Spinal cord (tissue), 10 donors: ENCODE results near the gene FAT2. TPM values are rescaled to one million over a fixed set of nuclear protein-coding genes. Genes with fewer than 3 reads are reported as not detected.

ENCODE experiments used
- DNase-seq, 6 donors: peaks; one replicate each; pipeline versions ENCODE4 v3.0.0 to v3.0.0-alpha.2; 2013 to 2015; ENCODE audit warnings: low spot score in 6 of 6, low read depth in 4 of 6
- H3K27ac ChIP-seq: one replicate; pipeline ENCODE4 v1.5.1; 2013; ENCODE audit warnings: low read depth, low read length, control low read depth
- H3K27me3 ChIP-seq: one replicate; pipeline ENCODE4 v1.6.1; 2013; ENCODE audit warnings: low read length; ENCODE audit not compliant: control insufficient read depth, insufficient read depth
- H3K36me3 ChIP-seq: one replicate; pipeline ENCODE4 v1.6.1; 2013; ENCODE audit warnings: low read length; ENCODE audit not compliant: control insufficient read depth, insufficient read depth
- H3K4me1 ChIP-seq: one replicate; pipeline ENCODE4 v1.6.1; 2013; ENCODE audit warnings: low read length; ENCODE audit not compliant: control insufficient read depth, insufficient read depth
- H3K4me3 ChIP-seq: one replicate; pipeline ENCODE4 v1.5.1; 2013; ENCODE audit warnings: low read depth, low read length, control low read depth
- H3K9me3 ChIP-seq: one replicate; pipeline ENCODE4 v1.6.1; 2013; ENCODE audit warnings: low read length; ENCODE audit not compliant: control insufficient read depth, insufficient read depth
- WGBS: methylation state at CpG from one replicate; pipeline ENCODE4 v1.1.5; 2013; ENCODE audit warnings: missing lambda C conversion rate; ENCODE audit not compliant: insufficient coverage; 5-methylcytosine and 5-hydroxymethylcytosine counted together
- long read RNA-seq, 4 donors: transcript quantifications; one replicate each; lab custom pipeline, GENCODE V29; 2026
- polyA plus RNA-seq, 2 donors: library from polyadenylated mRNA; unstranded; fragments of 120-200 nt; gene quantifications; one replicate each; pipeline ENCODE4 v1.2.1, GENCODE V29; 2013; ENCODE audit not compliant: insufficient read length in 2 of 2
- total RNA-seq, 2 donors: library from RNA; depleted of rRNA in 1 of 2; stranded (reverse); fragments of 120-200 nt in 1 of 2; fragments of >200 nt in 1 of 2; gene quantifications; one replicate each; pipeline versions ENCODE4 v1.2.3 to v1.2.4, GENCODE V29; 2013 to 2014
- donor health status: healthy.

The FAT2 gene, protein sequence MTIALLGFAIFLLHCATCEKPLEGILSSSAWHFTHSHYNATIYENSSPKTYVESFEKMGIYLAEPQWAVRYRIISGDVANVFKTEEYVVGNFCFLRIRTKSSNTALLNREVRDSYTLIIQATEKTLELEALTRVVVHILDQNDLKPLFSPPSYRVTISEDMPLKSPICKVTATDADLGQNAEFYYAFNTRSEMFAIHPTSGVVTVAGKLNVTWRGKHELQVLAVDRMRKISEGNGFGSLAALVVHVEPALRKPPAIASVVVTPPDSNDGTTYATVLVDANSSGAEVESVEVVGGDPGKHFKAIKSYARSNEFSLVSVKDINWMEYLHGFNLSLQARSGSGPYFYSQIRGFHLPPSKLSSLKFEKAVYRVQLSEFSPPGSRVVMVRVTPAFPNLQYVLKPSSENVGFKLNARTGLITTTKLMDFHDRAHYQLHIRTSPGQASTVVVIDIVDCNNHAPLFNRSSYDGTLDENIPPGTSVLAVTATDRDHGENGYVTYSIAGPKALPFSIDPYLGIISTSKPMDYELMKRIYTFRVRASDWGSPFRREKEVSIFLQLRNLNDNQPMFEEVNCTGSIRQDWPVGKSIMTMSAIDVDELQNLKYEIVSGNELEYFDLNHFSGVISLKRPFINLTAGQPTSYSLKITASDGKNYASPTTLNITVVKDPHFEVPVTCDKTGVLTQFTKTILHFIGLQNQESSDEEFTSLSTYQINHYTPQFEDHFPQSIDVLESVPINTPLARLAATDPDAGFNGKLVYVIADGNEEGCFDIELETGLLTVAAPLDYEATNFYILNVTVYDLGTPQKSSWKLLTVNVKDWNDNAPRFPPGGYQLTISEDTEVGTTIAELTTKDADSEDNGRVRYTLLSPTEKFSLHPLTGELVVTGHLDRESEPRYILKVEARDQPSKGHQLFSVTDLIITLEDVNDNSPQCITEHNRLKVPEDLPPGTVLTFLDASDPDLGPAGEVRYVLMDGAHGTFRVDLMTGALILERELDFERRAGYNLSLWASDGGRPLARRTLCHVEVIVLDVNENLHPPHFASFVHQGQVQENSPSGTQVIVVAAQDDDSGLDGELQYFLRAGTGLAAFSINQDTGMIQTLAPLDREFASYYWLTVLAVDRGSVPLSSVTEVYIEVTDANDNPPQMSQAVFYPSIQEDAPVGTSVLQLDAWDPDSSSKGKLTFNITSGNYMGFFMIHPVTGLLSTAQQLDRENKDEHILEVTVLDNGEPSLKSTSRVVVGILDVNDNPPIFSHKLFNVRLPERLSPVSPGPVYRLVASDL (N-terminal part only)
- total RNA-seq (10 to 100 TPM in 1 of 2 donors, 1 to 10 TPM in 1; 3.2 to 32.6 TPM), polyA plus RNA-seq (1 to 10 TPM in 1 of 2 donors, under 1 TPM in 1; 0.82 to 5.1 TPM)
- long read RNA-seq, donor 1 = 0 reads
- long read RNA-seq, donor 2 = 0 reads
- long read RNA-seq, donor 3 = 0 reads
- long read RNA-seq, donor 4 = 0 reads

DNA sequence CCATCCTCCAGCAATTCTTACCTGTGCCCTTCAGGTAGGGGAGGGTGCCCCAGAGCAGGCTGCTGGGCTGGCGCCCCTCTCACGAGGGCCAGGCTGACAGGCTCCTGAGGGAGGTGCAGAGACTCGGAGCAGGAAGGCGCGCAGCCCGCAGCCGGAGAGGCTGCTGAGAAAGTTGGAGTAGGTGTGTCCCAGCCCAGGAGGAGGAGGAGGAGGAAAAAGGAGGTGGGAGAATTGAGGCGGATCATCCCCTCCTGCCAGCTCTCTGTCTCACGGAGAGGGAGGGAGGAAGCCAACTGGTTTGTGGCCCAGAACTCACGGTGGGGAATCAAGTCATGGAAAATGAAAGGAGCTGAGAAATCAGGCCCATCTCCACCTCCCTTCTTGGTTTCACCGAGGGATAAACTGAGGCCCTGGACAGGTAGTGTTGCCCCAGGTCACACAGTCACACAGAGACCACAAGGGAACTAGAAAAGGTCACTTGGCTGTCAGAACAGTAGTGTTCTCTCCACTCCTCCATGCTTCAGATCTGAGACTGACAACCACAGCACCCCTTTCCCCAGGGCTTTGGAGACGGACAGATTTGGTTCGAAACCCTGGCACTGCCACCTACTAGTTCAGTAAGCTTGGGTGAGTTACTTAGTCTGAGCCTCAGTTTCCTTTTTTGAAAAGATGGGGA, at the start of gene FAT2:
Gene FAT2, minus strand, starts transcription at position 188 of the 676 bp plus-strand sequence. CDS start 22,400 bp downstream, outside the sequence.
- no peaks in the 10 kb centered on the region for H3K9me3 ChIP-seq
- peak in 1 of 6 donors; percentile 45 for DNase-seq
- WGBS = 31% methylated on average over 10 of the region's 13 CpGs
- no peaks in the 10 kb centered on the region for H3K27me3 ChIP-seq
- H3K4me3 ChIP-seq = no peak within 1 kb of the TSS
- peaks cover 14% of the 10 kb centered on the region for H3K4me1 ChIP-seq
- no peaks in the 10 kb centered on the region for H3K36me3 ChIP-seq
- no peak within 1 kb of the TSS for H3K27ac ChIP-seq

DNA sequence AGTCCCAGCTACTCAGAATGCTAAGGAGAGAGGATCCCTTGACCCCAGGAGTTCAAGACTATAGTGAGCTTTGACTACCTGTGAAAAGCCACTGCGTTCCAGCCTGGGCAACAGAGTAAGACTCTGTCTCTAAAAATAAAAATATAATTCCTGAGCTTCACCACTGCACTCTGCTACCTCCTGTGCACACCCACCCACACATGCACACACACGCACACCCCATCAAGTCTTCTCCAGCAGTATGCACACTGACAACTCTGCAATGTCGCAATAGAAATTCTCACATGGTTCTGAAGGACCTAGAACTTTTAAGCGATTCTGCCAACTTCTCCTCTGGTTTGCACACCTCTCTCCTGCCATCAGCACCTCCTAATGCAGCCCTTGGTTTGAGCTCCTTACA, 47.5 kb upstream of the FAT2 start:
- Histone ChIP-seq H3K27ac (no peak overlapping the region), H3K27me3 (no peaks in the 10 kb centered on the region), H3K4me1 (no peaks in the 10 kb centered on the region), H3K36me3 (no peaks in the 10 kb centered on the region), H3K9me3 (no peaks in the 10 kb centered on the region), H3K4me3 (no peak overlapping the region)
- 80% methylated on average over 4 of the region's 4 CpGs for WGBS
- DNase-seq = no peak

DNA sequence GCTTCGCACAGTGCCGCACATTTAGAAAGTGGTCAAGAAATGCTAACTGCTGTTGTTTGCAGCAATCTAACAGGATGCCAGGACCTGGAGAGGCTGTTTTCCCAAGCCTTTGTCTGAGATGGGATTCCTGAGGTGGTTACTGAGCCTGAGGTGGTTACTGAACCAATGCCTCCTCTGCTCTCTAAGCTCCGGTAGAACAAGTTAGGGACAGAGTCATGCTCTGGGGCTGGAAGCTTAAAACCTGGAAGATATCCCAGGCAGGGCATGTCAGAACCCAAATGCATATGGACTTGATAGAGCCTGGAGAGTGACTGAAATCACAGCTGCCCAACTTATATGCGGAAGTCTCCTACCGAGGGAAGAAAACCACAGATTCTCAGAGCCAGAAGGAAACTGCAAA, 46.5 kb upstream of the FAT2 start:
- H3K36me3 ChIP-seq = no peaks in the 10 kb centered on the region
- WGBS = 81% methylated on average over 5 of the region's 5 CpGs
- no peak overlapping the region for H3K27ac ChIP-seq
- H3K9me3 ChIP-seq = no peaks in the 10 kb centered on the region
- H3K4me1 ChIP-seq = no peaks in the 10 kb centered on the region
- no peak for DNase-seq
- H3K27me3 ChIP-seq = no peaks in the 10 kb centered on the region
- no peak overlapping the region for H3K4me3 ChIP-seq

DNA sequence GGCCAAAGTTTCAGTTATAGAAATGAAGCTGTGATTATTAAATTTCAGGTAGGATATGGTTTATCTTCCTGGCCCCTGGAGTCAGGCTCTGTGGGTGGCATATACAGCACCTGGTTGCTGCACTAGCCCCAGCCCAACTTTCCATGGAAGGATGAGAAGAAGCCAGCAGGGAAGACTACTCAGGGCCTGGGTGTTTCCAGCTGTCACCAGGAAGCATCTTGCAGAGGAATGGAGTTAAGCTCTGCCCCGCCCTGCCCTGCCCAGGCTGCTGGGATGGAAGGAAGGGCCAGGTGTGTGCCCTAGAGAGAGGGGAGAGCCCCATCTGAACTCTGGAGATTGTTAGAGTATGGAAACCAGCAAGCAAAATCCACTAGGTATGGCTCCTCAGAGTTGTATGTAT, 42.8 kb upstream of the FAT2 start:
- no peak overlapping the region for H3K27ac ChIP-seq
- WGBS = 90% methylated on average over 1 of the region's 1 CpG

DNA sequence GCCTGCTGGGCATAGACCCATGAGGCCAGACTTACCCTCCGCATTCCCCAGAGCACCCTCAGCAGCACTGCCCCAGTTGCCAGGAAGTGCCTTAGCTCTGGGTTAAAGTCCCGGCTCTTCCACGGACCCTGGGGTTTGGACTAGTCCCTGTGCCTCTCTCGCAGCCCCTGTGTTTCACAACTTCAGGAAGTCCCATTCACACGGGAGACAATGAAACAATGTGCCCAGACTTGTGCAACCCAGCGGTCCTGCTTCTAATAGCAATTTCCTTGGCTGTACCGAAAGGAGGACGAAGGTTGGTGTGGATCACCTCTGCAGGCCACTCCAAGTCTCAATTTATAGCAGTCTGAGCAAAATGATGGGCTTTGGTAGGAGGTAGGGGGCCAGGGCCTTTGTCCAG, 41.8 kb upstream of the FAT2 start:
- WGBS = 87% methylated on average over 8 of the region's 8 CpGs
- DNase-seq = no peak
- no peaks in the 10 kb centered on the region for H3K27me3 ChIP-seq

More for the DNA sequence above, 42.8 kb upstream of the FAT2 start:
- Histone ChIP-seq H3K4me3 (no peak overlapping the region), H3K9me3 (no peaks in the 10 kb centered on the region), H3K27me3 (no peaks in the 10 kb centered on the region), H3K4me1 (no peaks in the 10 kb centered on the region), H3K36me3 (no peaks in the 10 kb centered on the region)
- no peak for DNase-seq

DNA sequence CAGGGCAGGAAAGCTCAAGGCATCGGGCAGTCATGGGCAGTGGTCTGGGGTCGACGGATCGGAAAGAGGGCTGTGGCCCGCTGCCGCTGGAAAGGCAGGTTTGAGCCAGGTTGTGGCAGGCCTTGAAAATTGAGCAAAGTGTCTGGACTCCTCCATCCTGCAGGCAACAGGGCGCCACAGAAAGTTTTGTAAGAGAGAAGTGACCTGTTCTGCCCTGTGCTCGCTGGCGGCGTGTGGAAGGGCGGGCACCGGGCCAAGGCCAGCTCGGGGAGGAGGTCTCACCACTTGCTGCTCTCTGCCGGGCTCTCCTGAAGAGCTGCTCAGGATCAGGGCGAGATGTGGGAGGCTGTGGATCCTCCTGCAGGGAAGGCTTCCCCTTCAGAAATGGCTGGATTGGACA, 41.4 kb upstream of the FAT2 start:
- peaks cover 9% of the 10 kb centered on the region for H3K4me1 ChIP-seq
- no peaks in the 10 kb centered on the region for H3K27me3 ChIP-seq
- H3K36me3 ChIP-seq = no peaks in the 10 kb centered on the region
- WGBS = 58% methylated on average over 13 of the region's 15 CpGs
- no peaks in the 10 kb centered on the region for H3K9me3 ChIP-seq
- no peak overlapping the region for H3K27ac ChIP-seq
- H3K4me3 ChIP-seq = no peak overlapping the region
- DNase-seq = no peak

More for the DNA sequence above, 41.8 kb upstream of the FAT2 start:
- H3K27ac ChIP-seq = no peak overlapping the region
- H3K4me1 ChIP-seq = peaks cover 5% of the 10 kb centered on the region
- H3K4me3 ChIP-seq = no peak overlapping the region
- H3K9me3 ChIP-seq = no peaks in the 10 kb centered on the region
- no peaks in the 10 kb centered on the region for H3K36me3 ChIP-seq

DNA sequence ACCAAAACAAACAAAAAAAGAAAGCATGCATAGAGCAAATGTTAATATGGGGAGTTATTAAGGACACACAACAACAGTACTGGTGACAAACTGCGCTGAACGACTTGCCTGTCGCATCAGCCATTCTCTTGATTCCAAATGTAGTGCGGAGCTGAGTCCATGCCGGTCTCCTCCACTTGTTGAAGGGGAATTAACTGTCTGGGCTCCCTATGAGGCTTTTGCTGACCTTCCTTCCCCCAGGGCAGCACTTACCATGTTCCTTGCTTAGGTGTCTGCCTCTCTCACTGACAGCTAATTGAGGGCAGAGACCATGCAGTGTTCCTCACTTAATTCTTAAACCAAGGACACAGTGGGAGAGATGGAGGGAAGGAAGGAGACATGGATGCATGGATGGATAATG, 40.8 kb upstream of the FAT2 start:
- no peak for DNase-seq
- H3K4me1 ChIP-seq = peaks cover 9% of the 10 kb centered on the region
- WGBS = 90% methylated on average over 4 of the region's 5 CpGs
- H3K4me3 ChIP-seq = no peak overlapping the region
- H3K27ac ChIP-seq = no peak overlapping the region
- H3K27me3 ChIP-seq = no peaks in the 10 kb centered on the region
- H3K9me3 ChIP-seq = no peaks in the 10 kb centered on the region
- H3K36me3 ChIP-seq = no peaks in the 10 kb centered on the region

DNA sequence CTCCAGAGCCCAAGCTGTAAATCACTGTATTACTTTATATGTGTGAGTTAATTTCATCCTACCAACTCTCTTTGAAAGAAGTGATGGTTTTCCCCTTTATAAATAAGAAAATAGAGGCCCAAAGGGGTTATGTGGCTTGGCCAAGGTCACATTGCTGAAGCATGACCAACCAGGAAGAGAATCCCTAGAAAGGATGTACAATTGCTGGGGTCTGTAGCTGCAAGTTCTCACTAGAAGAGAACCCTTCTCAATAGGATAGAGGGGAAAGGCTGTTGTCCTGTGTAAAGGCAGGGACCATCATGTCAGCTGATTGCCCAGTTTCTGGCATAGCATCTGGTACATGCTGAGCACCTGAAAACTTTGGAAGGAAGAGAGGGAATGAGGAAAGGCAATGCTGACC, 39.0 kb upstream of the FAT2 start:
- H3K4me1 ChIP-seq = peaks cover 9% of the 10 kb centered on the region
- no peaks in the 10 kb centered on the region for H3K9me3 ChIP-seq
- no peak overlapping the region for H3K27ac ChIP-seq
- no peaks in the 10 kb centered on the region for H3K36me3 ChIP-seq
- H3K27me3 ChIP-seq = no peaks in the 10 kb centered on the region
- no peak overlapping the region for H3K4me3 ChIP-seq
- no peak for DNase-seq
